ENCODE data around the gene MAPK14.

MAPK14 gene

GRCh38 chr6:36138667-36139066, 111.1 kb downstream of the MAPK14 start:
- DNase-seq (ENCODE audit: low spot score): no peak

GRCh38 chr6:36139431-36139830, 111.8 kb downstream of the MAPK14 start:
- no peak for DNase-seq (ENCODE audit: low spot score)

GRCh38 chr6:36139991-36140710, 112.5 kb downstream of the MAPK14 start:
- no peak for DNase-seq (ENCODE audit: low spot score)

- DNase-seq (ENCODE audit: low spot score): no peak
Measured at GRCh38 chr6:36141091-36141490, 113.5 kb downstream of the MAPK14 start.

GRCh38 chr6:36141961-36142360, 114.4 kb downstream of the MAPK14 start:
- no peak for DNase-seq (ENCODE audit: low spot score)

GRCh38 chr6:36142971-36143838, 115.6 kb downstream of the MAPK14 start:
- DNase-seq (ENCODE audit: low spot score): no peak

- no peak for DNase-seq (ENCODE audit: low spot score)
Measured at GRCh38 chr6:36145495-36145894, 117.9 kb downstream of the MAPK14 start.

- DNase-seq (ENCODE audit: low spot score): no peak
Measured at GRCh38 chr6:36147294-36147693, 119.7 kb downstream of the MAPK14 start.

GRCh38 chr6:36149476-36149875, 121.9 kb downstream of the MAPK14 start:
- DNase-seq (ENCODE audit: low spot score): no peak

- DNase-seq (ENCODE audit: low spot score): no peak
Measured at GRCh38 chr6:36150283-36150682, 122.7 kb downstream of the MAPK14 start.

- no peak for DNase-seq (ENCODE audit: low spot score)
Measured at GRCh38 chr6:36154286-36154685, 126.7 kb downstream of the MAPK14 start.

- DNase-seq (ENCODE audit: low spot score): no peak
Measured at GRCh38 chr6:36155662-36156061, 128.1 kb downstream of the MAPK14 start.

GRCh38 chr6:36160147-36160760, 132.6 kb downstream of the MAPK14 start:
- no peak for DNase-seq (ENCODE audit: low spot score)

Data from pons (tissue), 1 donor.